ENCODE results near the gene OPN5. TPM values are rescaled to one million over a fixed set of nuclear protein-coding genes. Genes with fewer than 3 reads are reported as not detected.

OPN5 gene
- total and polyA plus RNA-seq, 2 donors (not counting 3 experiments of a cell fraction or from before 2014, with no cell fraction given), result not detected

DNA sequence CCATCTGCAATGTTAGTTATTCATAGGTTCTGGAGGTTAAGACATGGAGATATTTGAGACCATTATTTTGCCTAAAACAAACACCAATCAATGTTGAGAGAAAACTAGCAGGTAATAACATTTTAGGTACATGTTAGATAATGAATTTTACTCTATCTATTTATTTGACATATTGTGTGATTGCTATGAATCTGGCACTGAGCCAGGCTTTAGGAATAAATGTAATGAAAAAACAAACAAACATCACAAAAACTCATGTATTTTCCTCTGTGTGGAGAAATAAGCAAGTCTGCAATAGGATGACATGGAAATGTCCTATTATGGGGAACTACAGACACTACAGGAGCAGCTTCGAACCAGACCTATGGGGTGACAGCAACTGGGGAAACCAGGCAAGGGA lies 57.8 kb downstream of the OPN5 start:
- no peaks in the 10 kb centered on the region for H3K36me3 ChIP-seq (ENCODE audit: control insufficient read depth in 2 of 2, extremely low read depth in 1 of 2, insufficient read depth in 2 of 2, low read length in 2 of 2)
- POLR2A ChIA-PET, result no interaction called here
- H3K4me2 ChIP-seq (ENCODE audit: insufficient read depth, low read length), result no peak overlapping the region
- CTCF ChIA-PET, result no interaction called here
- TF ChIP-seq POLR2AphosphoS5 (IDR thresholded peaks at IDR 0.05; ENCODE audit: insufficient read depth, low read depth, low read length) (no peak), FOS (IDR thresholded peaks at IDR 0.05; ENCODE audit: borderline replicate concordance, insufficient read depth, low read length) (no peak), EZH2 (IDR thresholded peaks at IDR 0.05; ENCODE audit: borderline replicate concordance, low read depth, low read length, severe bottlenecking) (no peak)
- TF ChIP-seq, protein P1, sequence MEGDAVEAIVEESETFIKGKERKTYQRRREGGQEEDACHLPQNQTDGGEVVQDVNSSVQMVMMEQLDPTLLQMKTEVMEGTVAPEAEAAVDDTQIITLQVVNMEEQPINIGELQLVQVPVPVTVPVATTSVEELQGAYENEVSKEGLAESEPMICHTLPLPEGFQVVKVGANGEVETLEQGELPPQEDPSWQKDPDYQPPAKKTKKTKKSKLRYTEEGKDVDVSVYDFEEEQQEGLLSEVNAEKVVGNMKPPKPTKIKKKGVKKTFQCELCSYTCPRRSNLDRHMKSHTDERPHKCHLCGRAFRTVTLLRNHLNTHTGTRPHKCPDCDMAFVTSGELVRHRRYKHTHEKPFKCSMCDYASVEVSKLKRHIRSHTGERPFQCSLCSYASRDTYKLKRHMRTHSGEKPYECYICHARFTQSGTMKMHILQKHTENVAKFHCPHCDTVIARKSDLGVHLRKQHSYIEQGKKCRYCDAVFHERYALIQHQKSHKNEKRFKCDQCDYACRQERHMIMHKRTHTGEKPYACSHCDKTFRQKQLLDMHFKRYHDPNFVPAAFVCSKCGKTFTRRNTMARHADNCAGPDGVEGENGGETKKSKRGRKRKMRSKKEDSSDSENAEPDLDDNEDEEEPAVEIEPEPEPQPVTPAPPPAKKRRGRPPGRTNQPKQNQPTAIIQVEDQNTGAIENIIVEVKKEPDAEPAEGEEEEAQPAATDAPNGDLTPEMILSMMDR (IDR thresholded peaks at IDR 0.05; ENCODE audit: extremely low read depth in 1 of 2, insufficient read depth in 1 of 2, low read depth in 1 of 2, low read length in 2 of 2), result no peak
- DNase-seq (ENCODE audit: low read depth, low spot score), result no peak
- H3K27me3 ChIP-seq (ENCODE audit: control insufficient read depth in 2 of 2, insufficient read depth in 2 of 2, low read length in 2 of 2), result no peaks in the 10 kb centered on the region
- no peak for FAIRE-seq
- H3K4me1 ChIP-seq (ENCODE audit: control insufficient read depth, extremely low read depth, insufficient read depth, low read length), result no peaks in the 10 kb centered on the region
- intact Hi-C loops (cut with micrococcal nuclease) (no loop called here), dilution Hi-C loops (cut with MboI; ENCODE audit: extremely low pct_ligation_motif_present, low sequenced_read_pairs) (no loop called here)
- H3K9me3 ChIP-seq (replicated peaks; ENCODE audit: control insufficient read depth, insufficient read depth, low read length), result no peaks in the 10 kb centered on the region
- no peaks in the 10 kb centered on the region for H4K20me1 ChIP-seq (replicated peaks; ENCODE audit: control insufficient read depth, extremely low read depth, insufficient read depth, low read length)
- H2AFZ ChIP-seq (ENCODE audit: low read depth, low read length), result no peak overlapping the region
- H3K79me2 ChIP-seq (ENCODE audit: control insufficient read depth, insufficient read depth, low read length), result no peaks in the 10 kb centered on the region
- no TSS peak for BruUV-seq (replicated peaks)
- no peak overlapping the region for H3K27ac ChIP-seq (ENCODE audit: insufficient read depth, low read depth, low read length)
- no peak overlapping the region for H3K9ac ChIP-seq (replicated peaks; ENCODE audit: extremely low read depth, insufficient read depth, low read length)
- H3K9me1 ChIP-seq (replicated peaks; ENCODE audit: control insufficient read depth, extremely low read depth, insufficient read depth, low read length), result no peaks in the 10 kb centered on the region
- H3K4me3 ChIP-seq (replicated peaks in 1 of 3; ENCODE audit: insufficient read depth in 1 of 3, low read depth in 1 of 3, low read length in 3 of 3), result no peak overlapping the region

DNA sequence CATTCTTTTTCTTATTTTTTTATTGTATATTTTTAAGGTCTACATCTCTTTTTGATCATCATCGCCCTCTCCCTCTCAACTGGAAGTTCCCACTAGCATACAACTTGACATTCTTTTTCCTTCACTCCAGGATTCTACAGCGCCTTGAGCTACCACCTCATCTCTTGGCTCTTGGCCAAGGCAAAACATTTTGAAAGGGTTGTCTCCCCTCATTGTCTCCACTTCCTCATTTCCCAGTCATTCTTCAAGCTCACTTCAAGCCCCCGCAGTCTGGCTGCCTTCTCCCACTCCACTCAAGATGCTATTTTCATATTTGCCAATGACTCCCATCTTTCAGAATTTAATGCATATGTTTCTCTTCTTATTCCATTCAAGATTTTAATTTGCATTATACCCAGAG lies 63.0 kb downstream of the OPN5 start:
- Histone ChIP-seq H2AFZ (ENCODE audit: low read depth, low read length) (no peak overlapping the region), H3K79me2 (ENCODE audit: control insufficient read depth, insufficient read depth, low read length) (no peaks in the 10 kb centered on the region), H3K4me1 (ENCODE audit: control insufficient read depth, extremely low read depth, insufficient read depth, low read length) (no peaks in the 10 kb centered on the region), H3K9me3 (replicated peaks; ENCODE audit: control insufficient read depth, insufficient read depth, low read length) (no peaks in the 10 kb centered on the region), H3K36me3 (ENCODE audit: control insufficient read depth in 2 of 2, extremely low read depth in 1 of 2, insufficient read depth in 2 of 2, low read length in 2 of 2) (no peaks in the 10 kb centered on the region), H3K27me3 (ENCODE audit: control insufficient read depth in 2 of 2, insufficient read depth in 2 of 2, low read length in 2 of 2) (no peaks in the 10 kb centered on the region), H3K4me2 (ENCODE audit: insufficient read depth, low read length) (no peak overlapping the region), H3K27ac (ENCODE audit: insufficient read depth, low read depth, low read length) (no peak overlapping the region), H3K9ac (replicated peaks; ENCODE audit: extremely low read depth, insufficient read depth, low read length) (no peak overlapping the region), H4K20me1 (replicated peaks; ENCODE audit: control insufficient read depth, extremely low read depth, insufficient read depth, low read length) (no peaks in the 10 kb centered on the region), H3K4me3 (replicated peaks in 1 of 3; ENCODE audit: insufficient read depth in 1 of 3, low read depth in 1 of 3, low read length in 3 of 3) (no peak overlapping the region), H3K9me1 (replicated peaks; ENCODE audit: control insufficient read depth, extremely low read depth, insufficient read depth, low read length) (no peaks in the 10 kb centered on the region)
- ChIA-PET POLR2A (no interaction called here), CTCF (no interaction called here)
- no TSS peak for BruUV-seq (replicated peaks)
- dilution Hi-C loops (cut with MboI; ENCODE audit: extremely low pct_ligation_motif_present, low sequenced_read_pairs), result no loop called here
- TF ChIP-seq POLR2AphosphoS5 (IDR thresholded peaks at IDR 0.05; ENCODE audit: insufficient read depth, low read depth, low read length), result no peak
- TF ChIP-seq GATA2 (IDR thresholded peaks at IDR 0.05; ENCODE audit: insufficient read depth, insufficient read length, low read depth, low read length), result no peak
- TF ChIP-seq JUN (IDR thresholded peaks at IDR 0.05; ENCODE audit: borderline replicate concordance, insufficient read depth, insufficient read length, low read depth), result no peak
- TF ChIP-seq, protein P2, sequence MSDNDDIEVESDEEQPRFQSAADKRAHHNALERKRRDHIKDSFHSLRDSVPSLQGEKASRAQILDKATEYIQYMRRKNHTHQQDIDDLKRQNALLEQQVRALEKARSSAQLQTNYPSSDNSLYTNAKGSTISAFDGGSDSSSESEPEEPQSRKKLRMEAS (IDR thresholded peaks at IDR 0.05; ENCODE audit: insufficient read depth, insufficient read length), result no peak
- TF ChIP-seq POLR2A (IDR thresholded peaks at IDR 0.05; ENCODE audit: low read depth, low read length), result no peak
- TF ChIP-seq FOS (IDR thresholded peaks at IDR 0.05; ENCODE audit: borderline replicate concordance, insufficient read depth, low read length), result no peak
- TF ChIP-seq, protein P1 (IDR thresholded peaks at IDR 0.05; ENCODE audit: extremely low read depth in 1 of 2, insufficient read depth in 1 of 2, low read depth in 1 of 2, low read length in 2 of 2), result no peak
- no peak for TF ChIP-seq MYC (IDR thresholded peaks at IDR 0.05; ENCODE audit: low read depth, low read length)
- no peak for TF ChIP-seq EZH2 (IDR thresholded peaks at IDR 0.05; ENCODE audit: borderline replicate concordance, low read depth, low read length, severe bottlenecking)
- DNase-seq (ENCODE audit: low read depth, low spot score) (no peak), FAIRE-seq (no peak)
- intact Hi-C loops (cut with micrococcal nuclease), result no loop called here

All from endothelial cell of umbilical vein (primary cell).